ENCODE data around the gene HLA-F. TPM values are rescaled to one million over a fixed set of nuclear protein-coding genes. Genes with fewer than 3 reads are reported as not detected.

Gene HLA-F
- total RNA-seq, 1 donor from 2014 or later: 12.5 TPM

GRCh38 chr6:29727637-29728036, 4.4 kb downstream of the HLA-F start:
- H3K27me3 Mint-ChIP-seq (ENCODE audit: unreplicated experiment): peaks cover 18% of the 10 kb centered on the region
- H3K4me3 Mint-ChIP-seq (ENCODE audit: unreplicated experiment): no peak overlapping the region
- no peak for DNase-seq (ENCODE audit: extremely low spot score, unreplicated experiment)
- H3K27ac Mint-ChIP-seq (ENCODE audit: unreplicated experiment): no peak overlapping the region
- TF ChIP-seq CTCF (IDR thresholded peaks at IDR 0.05): no peak
- no peaks in the 10 kb centered on the region for H3K36me3 Mint-ChIP-seq (ENCODE audit: unreplicated experiment)
- H3K9me3 Mint-ChIP-seq (ENCODE audit: unreplicated experiment): no peaks in the 10 kb centered on the region
- H3K4me1 Mint-ChIP-seq (ENCODE audit: unreplicated experiment): peaks cover 2% of the 10 kb centered on the region

- no peak for DNase-seq (ENCODE audit: extremely low spot score, unreplicated experiment)
- Mint-ChIP-seq H3K4me3 (ENCODE audit: unreplicated experiment) (no peak overlapping the region), H3K4me1 (ENCODE audit: unreplicated experiment) (peaks cover 2% of the 10 kb centered on the region), H3K27me3 (ENCODE audit: unreplicated experiment) (peaks cover 18% of the 10 kb centered on the region), H3K27ac (ENCODE audit: unreplicated experiment) (no peak overlapping the region), H3K36me3 (ENCODE audit: unreplicated experiment) (no peaks in the 10 kb centered on the region), H3K9me3 (ENCODE audit: unreplicated experiment) (no peaks in the 10 kb centered on the region)
- no peak for TF ChIP-seq CTCF (IDR thresholded peaks at IDR 0.05)
Observed at GRCh38 chr6:29728173-29728874, 5.1 kb downstream of the HLA-F start.

- no peak for TF ChIP-seq CTCF (IDR thresholded peaks at IDR 0.05)
Observed at GRCh38 chr6:29728875-29729270, 5.6 kb downstream of the HLA-F start.

GRCh38 chr6:29729774-29730328, 6.6 kb downstream of the HLA-F start:
- Mint-ChIP-seq H3K4me1 (ENCODE audit: unreplicated experiment) (no peaks in the 10 kb centered on the region), H3K27me3 (ENCODE audit: unreplicated experiment) (peaks cover 25% of the 10 kb centered on the region)

More at GRCh38 chr6:29728875-29729270, 5.6 kb downstream of the HLA-F start:
- no peaks in the 10 kb centered on the region for H3K9me3 Mint-ChIP-seq (ENCODE audit: unreplicated experiment)
- no peak overlapping the region for H3K27ac Mint-ChIP-seq (ENCODE audit: unreplicated experiment)
- H3K36me3 Mint-ChIP-seq (ENCODE audit: unreplicated experiment): no peaks in the 10 kb centered on the region
- H3K27me3 Mint-ChIP-seq (ENCODE audit: unreplicated experiment): peaks cover 18% of the 10 kb centered on the region
- H3K4me1 Mint-ChIP-seq (ENCODE audit: unreplicated experiment): peaks cover 2% of the 10 kb centered on the region
- no peak for DNase-seq (ENCODE audit: extremely low spot score, unreplicated experiment)
- H3K4me3 Mint-ChIP-seq (ENCODE audit: unreplicated experiment): no peak overlapping the region

More at GRCh38 chr6:29729774-29730328, 6.6 kb downstream of the HLA-F start:
- no peak overlapping the region for H3K27ac Mint-ChIP-seq (ENCODE audit: unreplicated experiment)
- DNase-seq (ENCODE audit: extremely low spot score, unreplicated experiment): no peak
- H3K9me3 Mint-ChIP-seq (ENCODE audit: unreplicated experiment): no peaks in the 10 kb centered on the region
- H3K36me3 Mint-ChIP-seq (ENCODE audit: unreplicated experiment): peaks cover 2% of the 10 kb centered on the region
- no peak overlapping the region for H3K4me3 Mint-ChIP-seq (ENCODE audit: unreplicated experiment)
- TF ChIP-seq CTCF (IDR thresholded peaks at IDR 0.05): no peak
